Heart left ventricle (tissue), 16 donors: Measurements from ENCODE around the gene CNST. TPM values are rescaled to one million over a fixed set of nuclear protein-coding genes. Genes with fewer than 3 reads are reported as not detected.

Experiments
- ATAC-seq, 4 donors: fragments of 200-7000 bp; cut with Tn5 transposase; one replicate each; pipeline ENCODE4 v1.9.1; 2020 to 2022; ENCODE audit warnings: moderate library complexity in 4 of 4, mild to moderate bottlenecking in 3 of 4, moderate number of reproducible peaks in 1 of 4
- DNase-seq, 5 donors: peaks; one replicate each; pipeline ENCODE4 v3.0.0-alpha.2; 2020
- H3K27ac ChIP-seq, 12 donors: fragments of 200-600 bp; sonication (generic) in 4 of 12; one replicate each; pipeline versions ENCODE4 v1.5.0 to v1.8.0; 2016 to 2022; ENCODE audit warnings: mild to moderate bottlenecking in 2 of 12
- H3K27me3 ChIP-seq, 9 donors: fragments of 200-600 bp; sonication (generic) in 2 of 9; one replicate each; pipeline versions ENCODE4 v1.5.1 to v1.8.0; 2016 to 2022; ENCODE audit warnings: mild to moderate bottlenecking in 3 of 9
- H3K36me3 ChIP-seq, 9 donors: fragments of 200-600 bp; sonication (generic) in 2 of 9; one replicate each; pipeline versions ENCODE4 v1.5.0 to v1.8.0; 2018 to 2022; ENCODE audit warnings: mild to moderate bottlenecking in 2 of 9
- H3K4me1 ChIP-seq, 12 donors: fragments of 200-600 bp; sonication (generic) in 4 of 12; one replicate each; pipeline versions ENCODE4 v1.5.0 to v1.8.0; 2016 to 2022; ENCODE audit warnings: mild to moderate bottlenecking in 3 of 12
- H3K4me3 ChIP-seq, 12 donors: fragments of 200-600 bp; sonication (generic) in 4 of 12; one replicate each; pipeline versions ENCODE4 v1.5.0 to v1.8.0; 2017 to 2022; ENCODE audit warnings: mild to moderate bottlenecking in 9 of 12, moderate library complexity in 4 of 12
- H3K9me3 ChIP-seq, 12 donors: fragments of 200-600 bp; sonication (generic) in 4 of 12; one replicate each; pipeline versions ENCODE4 v1.5.0 to v1.8.0; 2016 to 2022; ENCODE audit warnings: mild to moderate bottlenecking in 1 of 12
- POLR2A ChIP-seq, 2 donors: fragments of 450-650 bp; IDR thresholded peaks; one replicate each; pipeline ENCODE4 v1.6.1; 2017; ENCODE audit warnings: antibody characterized with exemption in 2 of 2, mild to moderate bottlenecking in 2 of 2, moderate library complexity in 2 of 2
- WGBS, 4 donors: extraction: QIAGEN DNeasy Blood & Tissue Kit in 2 of 4; methylation state at CpG; one replicate each; pipeline versions ENCODE4 v1.1.5 to v1.1.7; 2013 to 2018; 5-methylcytosine and 5-hydroxymethylcytosine counted together
- intact Hi-C, 10 donors: fragments of 100-400 bp; cut with DNase I; formaldehyde crosslinking; loops; one replicate each; pipeline versions ENCODE4 v1.11.1 to v1.14.2; 2022
- polyA plus RNA-seq, 2 donors: library from polyadenylated mRNA; stranded (reverse); fragments of 200-250 nt; gene quantifications; one replicate each; pipeline ENCODE4 v1.2.3, GENCODE V29; 2013
- total RNA-seq, 9 donors: library from RNA; depleted of rRNA in 2 of 9; stranded (reverse); fragments of >200 nt in 2 of 9; fragmentation: NEBNext Ultra II Directional in 3 of 9; extraction: Animal tissue kit (Norgen Biotek cat#: 25700) in 3 of 9; gene quantifications; one replicate each; pipeline versions ENCODE4 v1.1.0 to v1.2.4, GENCODE V29; 2016 to 2023
- TF ChIP-seq, protein P1 (sequence below), 12 donors: fragments of 200-600 bp; sonication (generic) in 4 of 12; IDR thresholded peaks; one replicate each; pipeline versions ENCODE4 v1.5.0 to v1.8.0; 2018 to 2022; ENCODE audit warnings: antibody characterized with exemption in 12 of 12, mild to moderate bottlenecking in 5 of 12
- donor health status: ischemic (EF 13 %, LVEDD 7.1; RV severe dilation, severe dysfunction).
- donor health status: healthy with polysubstance abuse.
- donor health status: DM: no; HTN: yes; CAD: no.
- donor health status: DM: no; HTN: no; CAD: no.
- donor health status: ischemic (EF 25% LVEDD 6.9; RV normal size, moderate dysfunction).
- donor health status: ischemic (EF 25% LVEDD 5.7; RV mildly dilated, moderate dysfunction).
- donor health status: healthy.
- donor health status: DM: yes; HTN: yes; CAD: no.
- donor health status: ischemic (EF 35%, LVEDD 5.7; RV mildly dilated, moderate dysfunction).
- donor health status: nonischemic (EF 11% LVEDD 7.7; RV severe dilation, severe dysfunction).
- donor health status: DM: yes; HTN: yes; CAD: no.
- donor health status: PGD.
- donor health status: ischemic (EF 29% LVEDD 5.4; RV normal size, mild dysfunction).
- donor health status: nonischemic (EF 23%, LVEDD 6.1; RV moderate dilation, normal function).

CNST gene
- total and polyA plus RNA-seq, 11 donors = 3.9 to 23.9 (median 17.6) TPM

GRCh38 chr1:246699095-246699735 lies 133.0 kb downstream of the CNST start:
- Histone ChIP-seq H3K36me3 (no peaks in the 10 kb centered on the region), H3K4me1 (peaks cover 0 to 18% (median 9%) of the 10 kb centered on the region in 12 donors), H3K9me3 (peaks cover 0 to 9% (median 0%) of the 10 kb centered on the region in 12 donors), H3K27ac (peak overlapping the region in 11 of 12 donors; percentile 26 to 80 (median 68)), H3K4me3 (peak overlapping the region in 8 of 12 donors; percentile 22 to 52 (median 38)), H3K27me3 (no peaks in the 10 kb centered on the region)
- DNase-seq = peak; percentile 87 to 91 (median 88)
- TF ChIP-seq, protein P1, sequence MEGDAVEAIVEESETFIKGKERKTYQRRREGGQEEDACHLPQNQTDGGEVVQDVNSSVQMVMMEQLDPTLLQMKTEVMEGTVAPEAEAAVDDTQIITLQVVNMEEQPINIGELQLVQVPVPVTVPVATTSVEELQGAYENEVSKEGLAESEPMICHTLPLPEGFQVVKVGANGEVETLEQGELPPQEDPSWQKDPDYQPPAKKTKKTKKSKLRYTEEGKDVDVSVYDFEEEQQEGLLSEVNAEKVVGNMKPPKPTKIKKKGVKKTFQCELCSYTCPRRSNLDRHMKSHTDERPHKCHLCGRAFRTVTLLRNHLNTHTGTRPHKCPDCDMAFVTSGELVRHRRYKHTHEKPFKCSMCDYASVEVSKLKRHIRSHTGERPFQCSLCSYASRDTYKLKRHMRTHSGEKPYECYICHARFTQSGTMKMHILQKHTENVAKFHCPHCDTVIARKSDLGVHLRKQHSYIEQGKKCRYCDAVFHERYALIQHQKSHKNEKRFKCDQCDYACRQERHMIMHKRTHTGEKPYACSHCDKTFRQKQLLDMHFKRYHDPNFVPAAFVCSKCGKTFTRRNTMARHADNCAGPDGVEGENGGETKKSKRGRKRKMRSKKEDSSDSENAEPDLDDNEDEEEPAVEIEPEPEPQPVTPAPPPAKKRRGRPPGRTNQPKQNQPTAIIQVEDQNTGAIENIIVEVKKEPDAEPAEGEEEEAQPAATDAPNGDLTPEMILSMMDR (IDR thresholded peaks at IDR 0.05) = peak; percentile 76 to 97 (median 89)
- no peak for TF ChIP-seq POLR2A (IDR thresholded peaks at IDR 0.05)
- 5 to 6% (median 5%) methylated on average over 18 of the region's 18 CpGs for WGBS, 4 donors
- peak; percentile 91 to 97 (median 96) for ATAC-seq
- intact Hi-C loops = loop anchor here (1.0 to 10.0 kb wide), 10 partner anchors 52 to 1544 kb away; partner anchors contain the start of genes CNST (in 7 of the 10), TFB2M (in 7 of the 10), KIF26B (in 1 of the 10) and SMYD3 (in 1 of the 10)

DNA sequence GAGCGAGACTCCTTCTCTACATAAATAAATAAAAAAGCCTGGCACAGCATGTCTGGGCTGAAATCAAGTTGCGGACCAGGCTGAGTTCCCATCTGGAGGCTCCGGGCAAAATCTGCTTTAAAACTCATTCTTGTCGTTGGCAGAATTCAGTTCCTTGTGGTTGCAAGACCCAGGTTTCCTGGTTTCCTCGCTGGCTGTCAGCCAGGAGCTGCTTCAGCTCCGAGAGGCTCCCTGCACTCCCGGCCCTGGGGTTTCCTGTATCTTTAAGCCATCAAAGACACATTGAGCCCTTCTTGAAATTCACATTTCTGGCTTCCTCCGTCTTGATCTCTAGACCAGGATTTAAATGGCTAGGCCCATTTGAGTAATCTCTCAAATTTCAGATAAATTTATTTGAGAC lies 137.3 kb downstream of the CNST start:
- Histone ChIP-seq H3K36me3 (no peaks in the 10 kb centered on the region), H3K27me3 (no peaks in the 10 kb centered on the region), H3K4me1 (peaks cover 0 to 12% (median 4%) of the 10 kb centered on the region in 12 donors), H3K9me3 (no peaks in the 10 kb centered on the region), H3K4me3 (no peak overlapping the region), H3K27ac (no peak overlapping the region)
- intact Hi-C loops = loop anchor here in 1 of 10 donors (5.0 kb wide), 1 partner anchor 211 kb away; no protein-coding TSS in a partner anchor
- 57 to 64% (median 59%) methylated on average over 8 of the region's 8 CpGs for WGBS, 4 donors
- DNase-seq (no peak), ATAC-seq (no peak)
- TF ChIP-seq, protein P1 (IDR thresholded peaks at IDR 0.05) = no peak
- TF ChIP-seq POLR2A (IDR thresholded peaks at IDR 0.05) = no peak

GRCh38 chr1:246705368-246705767 lies 139.1 kb downstream of the CNST start:
- TF ChIP-seq, protein P1 (IDR thresholded peaks at IDR 0.05) = no peak
- TF ChIP-seq POLR2A (IDR thresholded peaks at IDR 0.05) = no peak
- no peaks in the 10 kb centered on the region for H3K36me3 ChIP-seq
- DNase-seq = no peak
- no peaks in the 10 kb centered on the region for H3K9me3 ChIP-seq
- WGBS, 4 donors = 74 to 88% (median 80%) methylated on average over 3 of the region's 3 CpGs
- peaks cover 0 to 12% (median 0%) of the 10 kb centered on the region in 12 donors for H3K4me1 ChIP-seq
- no peak for ATAC-seq
- H3K4me3 ChIP-seq = no peak overlapping the region
- H3K27ac ChIP-seq = no peak overlapping the region
- H3K27me3 ChIP-seq = no peaks in the 10 kb centered on the region
- intact Hi-C loops = no loop called here

DNA sequence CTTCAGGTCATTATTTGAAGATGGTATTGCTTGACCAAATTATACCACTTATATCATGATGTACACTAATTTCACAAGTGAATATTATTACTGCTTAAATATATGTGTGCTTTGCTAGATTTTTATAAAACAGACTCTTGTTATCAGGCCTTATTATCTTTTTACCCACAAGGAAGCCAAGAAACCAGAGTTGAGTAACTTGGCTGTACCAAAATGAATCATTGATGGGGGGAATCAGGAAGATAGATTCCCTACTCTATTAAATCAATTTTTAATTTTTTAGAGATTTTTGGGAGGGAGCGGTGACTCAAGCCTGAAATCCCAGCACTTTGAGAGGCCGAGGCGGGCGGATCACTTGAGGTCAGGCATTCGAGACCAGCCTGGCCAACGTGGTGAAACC lies 141.9 kb downstream of the CNST start:
- TF ChIP-seq, protein P1 (IDR thresholded peaks at IDR 0.05) = no peak
- TF ChIP-seq POLR2A (IDR thresholded peaks at IDR 0.05) = no peak
- Histone ChIP-seq H3K27ac (no peak overlapping the region), H3K9me3 (no peaks in the 10 kb centered on the region), H3K36me3 (no peaks in the 10 kb centered on the region), H3K27me3 (no peaks in the 10 kb centered on the region), H3K4me3 (no peak overlapping the region), H3K4me1 (peaks cover 0 to 12% (median 0%) of the 10 kb centered on the region in 12 donors)
- intact Hi-C loops = no loop called here
- WGBS, 4 donors = 86 to 97% (median 95%) methylated on average over 6 of the region's 6 CpGs
- no peak for DNase-seq
- ATAC-seq = no peak
